MM.1S (cell line): Measurements from ENCODE around the gene XRCC5.

Experiments used
- CTCF ChIP-seq: fragments of 300-600 bp; sonication (generic); IDR thresholded peaks from 2 replicates; pipeline ENCODE4 v1.5.1; 2016; ENCODE audit warnings: antibody characterized with exemption, low read length, mixed read lengths
- EZH2 ChIP-seq: fragments of 300-600 bp; sonication (generic); optimal IDR thresholded peaks from 2 replicates; pipeline ENCODE3; 2017; ENCODE audit warnings: low read depth, mild to moderate bottlenecking, antibody characterized with exemption, low read length, mixed read lengths
- EZH2phosphoT487 ChIP-seq: fragments of 300-600 bp; sonication (generic); IDR thresholded peaks from 2 replicates; pipeline ENCODE4 v1.6.1; 2018; ENCODE audit warnings: antibody characterized with exemption, low read length

GRCh38 chr2:216069028-216069427, 40.1 kb upstream of the XRCC5 start:
- TF ChIP-seq CTCF (no peak), EZH2 (no peak), EZH2phosphoT487 (no peak)
